Caki2 (cell line): ENCODE measurements around the gene UXS1. TPM values are rescaled to one million over a fixed set of nuclear protein-coding genes. Genes with fewer than 3 reads are reported as not detected.
"Not testable (repeated sequence)": the region's sequence is repeated elsewhere in the genome, so short reads cannot be mapped to it uniquely, and the experiment has no call there.

Experiments used
- DNase-seq: peaks from one replicate; pipeline ENCODE4 v3.0.0-alpha.2; 2015; ENCODE audit warnings: low read depth
- in situ Hi-C: cut with HindIII; loops from 2 replicates; pipeline ENCODE4 v1.10.0; 2016; ENCODE audit warnings: low sequenced_read_pairs, low pct_unique_long_range_greater_than_20kb, mixed read lengths
- total RNA-seq: library from RNA; depleted of rRNA; stranded (reverse); fragments of >200 nt; shearing (Covaris generic); gene quantifications from 2 replicates; pipeline ENCODE4 v1.2.3, GENCODE V29; 2014; ENCODE audit warnings: low replicate concordance

Gene UXS1
- total RNA-seq, 1 experiment from 2014 or later = 197 TPM

DNA sequence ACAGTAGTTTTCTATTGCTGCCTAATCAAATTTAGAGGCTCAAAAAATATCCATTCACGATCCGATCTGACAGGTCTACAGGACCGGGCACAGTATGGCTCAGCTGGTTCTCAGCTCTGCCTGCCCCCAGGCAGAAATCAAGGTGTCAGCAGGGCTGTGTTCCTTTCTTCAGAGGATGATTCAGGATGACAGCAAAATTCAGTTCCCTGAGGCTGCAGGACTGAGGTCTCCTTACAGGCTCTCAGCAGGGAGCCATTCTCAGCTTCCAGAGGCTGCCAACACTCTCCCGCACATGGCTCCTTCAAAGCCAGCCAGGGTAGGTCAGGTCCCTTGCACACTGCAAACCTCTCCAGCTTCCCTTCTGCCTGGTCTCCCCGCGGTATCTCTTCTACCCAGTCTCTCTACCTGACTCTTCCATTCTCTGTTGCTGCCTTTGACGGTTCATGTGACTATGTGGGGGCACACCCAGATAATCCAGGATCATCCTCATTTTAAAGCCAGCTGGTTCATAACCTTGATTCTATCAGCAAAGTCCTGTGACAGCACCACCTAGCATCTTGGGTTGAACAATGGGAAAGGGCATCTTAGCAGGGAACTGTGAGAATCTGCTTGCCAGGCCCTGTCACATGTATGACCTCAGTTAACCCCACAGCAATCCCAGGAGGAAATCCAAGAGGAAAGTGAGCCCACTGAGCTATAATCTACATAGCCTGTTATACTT, 50.4 kb downstream of the UXS1 start:
- in situ Hi-C loops = no loop called here
- no peak for DNase-seq

- in situ Hi-C loops = no loop called here
- DNase-seq = no peak
Measured at GRCh38 chr2:106142683-106143082, 51.4 kb downstream of the UXS1 start.

GRCh38 chr2:106140913-106141312, 53.2 kb downstream of the UXS1 start:
- DNase-seq = no peak
- in situ Hi-C loops = no loop called here

DNA sequence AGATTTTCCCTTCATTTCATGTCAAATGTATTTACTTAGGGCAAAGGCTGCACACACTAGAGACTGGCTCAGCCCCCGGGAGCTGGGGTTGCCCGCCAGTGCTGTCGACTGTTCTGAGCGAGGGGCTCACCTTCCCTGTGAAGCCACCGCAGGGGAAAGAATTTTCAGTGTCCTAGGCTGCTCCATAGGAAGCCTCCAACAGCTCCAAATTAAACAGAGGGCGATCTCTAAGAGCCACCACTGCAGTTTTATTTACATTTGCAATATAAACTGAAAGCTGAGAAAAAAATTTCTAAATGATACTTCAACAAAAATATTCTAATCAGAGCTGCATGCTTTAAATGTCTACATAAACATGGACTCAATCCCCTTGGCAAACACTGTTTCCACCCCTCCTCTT, 54.0 kb downstream of the UXS1 start:
- in situ Hi-C loops = no loop called here

DNA sequence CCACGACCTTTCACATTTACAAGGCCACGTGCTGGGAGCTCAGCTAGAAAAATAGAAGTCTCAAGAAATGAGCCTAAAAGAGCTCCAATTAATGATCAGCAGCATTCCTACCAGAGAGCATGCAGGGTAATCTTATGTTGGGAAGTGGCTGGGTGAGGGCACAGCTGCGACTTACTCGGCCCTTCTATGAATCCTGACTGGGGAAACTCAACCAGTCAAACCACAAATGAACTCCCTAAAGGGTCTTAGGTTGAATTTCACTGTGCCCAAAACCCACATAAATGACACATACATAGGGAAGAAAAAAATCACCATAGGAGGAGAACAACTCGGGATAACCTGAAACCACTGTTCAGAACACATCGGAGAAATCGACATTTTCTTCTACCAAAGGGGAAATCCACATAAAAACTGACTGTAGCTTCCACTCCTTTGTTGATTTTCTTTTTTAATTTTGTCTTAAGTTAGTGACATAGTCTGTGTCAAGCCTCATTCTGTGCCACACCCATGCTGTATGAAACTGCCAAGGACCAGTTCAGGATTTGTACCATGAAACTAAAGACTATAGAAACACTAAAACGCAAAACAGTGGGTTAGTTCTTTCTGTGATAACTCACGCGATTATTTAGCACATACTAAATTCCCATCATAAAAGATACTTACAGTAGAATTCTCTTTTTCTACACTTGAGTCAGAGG, 54.7 kb downstream of the UXS1 start:
- in situ Hi-C loops = no loop called here

More for the DNA sequence above, 54.0 kb downstream of the UXS1 start:
- DNase-seq = no peak

DNA sequence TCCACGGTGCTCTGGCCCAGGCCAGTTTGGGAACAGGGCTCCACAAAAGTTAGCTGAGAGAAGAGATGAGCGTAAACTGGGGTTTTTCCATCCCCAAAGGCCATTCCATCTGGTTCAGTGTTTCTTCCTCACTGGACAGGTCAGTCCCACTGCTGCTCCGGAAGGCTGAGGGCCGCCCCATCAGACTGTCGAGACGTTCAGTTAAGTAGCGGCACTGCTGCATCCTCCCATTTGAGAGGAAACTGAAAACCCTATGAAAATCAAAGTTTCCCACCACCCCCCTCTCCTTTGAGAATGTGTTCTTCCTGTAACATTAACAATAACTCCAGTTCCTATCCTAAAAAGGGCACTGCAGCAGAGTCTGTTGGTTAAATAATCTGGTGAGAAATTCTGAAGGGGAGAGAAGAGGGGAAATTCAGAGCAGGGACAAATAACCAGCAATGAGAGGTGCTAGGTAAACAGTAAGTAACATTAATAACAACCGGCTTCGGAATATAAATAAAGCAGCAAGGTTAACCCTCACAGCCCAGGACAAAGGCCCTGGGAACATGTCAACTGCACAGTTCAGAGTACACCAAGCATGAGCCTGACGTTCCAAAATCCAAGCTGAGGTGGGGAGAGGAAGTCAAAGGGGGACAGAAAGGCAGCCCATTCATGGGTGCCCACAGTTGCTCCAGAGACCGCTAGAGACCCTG, 55.4 kb downstream of the UXS1 start:
- DNase-seq = no peak
- in situ Hi-C loops = no loop called here

More for the DNA sequence above, 54.7 kb downstream of the UXS1 start:
- DNase-seq = no peak

DNA sequence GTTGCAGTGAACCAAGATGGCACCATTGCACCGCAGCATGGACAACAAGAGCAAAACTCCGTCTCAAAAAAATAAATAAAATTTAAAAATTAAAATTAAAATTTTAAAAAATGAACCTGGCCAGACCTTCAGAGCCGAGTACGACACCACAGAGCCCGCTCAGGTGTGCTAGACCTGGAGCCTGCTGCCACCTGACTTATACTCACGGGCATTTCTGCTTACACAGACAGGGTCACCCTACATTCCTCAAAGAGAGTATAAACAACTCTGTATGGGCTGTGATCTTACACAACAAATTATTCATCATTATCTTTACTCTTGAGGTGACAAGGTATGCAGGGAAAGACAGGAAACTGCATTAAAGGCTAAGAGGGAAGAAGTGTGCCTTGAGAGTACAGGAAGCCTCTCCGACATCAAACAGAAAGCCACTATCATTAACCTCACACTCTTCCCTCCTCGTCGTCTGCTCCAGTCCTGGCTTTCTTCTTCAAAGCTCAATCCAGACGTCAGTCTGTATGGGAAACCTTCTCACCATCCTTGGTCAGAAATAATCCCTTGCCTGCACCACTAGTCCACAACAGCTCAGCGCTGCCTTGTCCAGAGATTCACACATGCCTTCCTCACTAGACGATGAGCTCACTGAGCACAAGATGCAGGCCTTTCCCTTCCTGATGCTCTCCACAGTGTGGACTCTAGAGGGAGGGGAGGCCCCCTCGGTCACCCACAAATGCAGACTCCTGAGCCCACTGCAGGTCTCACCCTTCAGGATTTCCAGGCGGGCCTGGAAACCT, 56.2 kb downstream of the UXS1 start:
- in situ Hi-C loops = no loop called here
- DNase-seq = no peak

- in situ Hi-C loops, DNase-seq: not testable (repeated sequence)
Measured at GRCh38 chr2:106131192-106131591, 62.9 kb downstream of the UXS1 start.

GRCh38 chr2:106130251-106130998, 63.7 kb downstream of the UXS1 start:
- no peak for DNase-seq
- in situ Hi-C loops = no loop called here

DNA sequence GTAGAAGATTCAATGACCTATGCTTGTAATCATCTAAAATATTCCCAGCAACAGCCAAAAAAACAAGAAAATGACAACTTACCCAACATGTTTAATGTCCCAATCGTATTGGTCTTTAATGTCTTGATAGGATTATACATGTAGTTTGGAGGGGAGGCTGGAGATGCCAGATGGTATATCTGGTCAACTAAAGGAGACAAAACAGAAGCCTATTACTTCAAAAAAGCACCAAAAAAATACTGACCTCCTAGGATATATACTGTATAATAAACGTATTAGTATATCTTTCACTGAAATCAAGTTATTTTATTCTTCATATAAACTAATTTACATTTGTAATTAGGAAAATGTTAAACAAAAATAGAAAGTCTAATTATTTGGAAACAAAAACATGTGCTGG, 64.5 kb downstream of the UXS1 start:
- in situ Hi-C loops = no loop called here
- no peak for DNase-seq

DNA sequence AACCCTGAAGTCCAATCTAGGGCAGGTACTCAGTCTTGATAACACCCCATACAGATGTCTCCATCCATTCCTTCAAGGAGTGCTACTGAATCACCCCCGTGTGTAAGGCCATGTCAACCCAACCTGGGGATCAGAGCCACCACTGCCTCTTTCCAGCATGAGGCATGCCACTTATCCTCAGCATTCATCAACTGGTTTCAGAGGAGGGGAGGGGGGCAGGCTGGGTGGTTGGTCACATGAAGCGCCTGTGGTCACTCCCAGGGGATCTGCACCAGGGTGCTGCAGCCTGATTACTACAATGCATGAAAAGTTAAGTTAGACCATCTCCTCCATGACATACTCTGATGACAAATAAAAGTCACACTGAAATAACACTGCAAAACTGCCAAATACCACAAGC, 65.0 kb downstream of the UXS1 start:
- no peak for DNase-seq
- in situ Hi-C loops = no loop called here

- no peak for DNase-seq
- in situ Hi-C loops = no loop called here
Measured at GRCh38 chr2:106127776-106128268, 66.3 kb downstream of the UXS1 start.

GRCh38 chr2:106127282-106127771, 66.8 kb downstream of the UXS1 start:
- in situ Hi-C loops = no loop called here
- DNase-seq = no peak

- in situ Hi-C loops = no loop called here
- no peak for DNase-seq
Measured at GRCh38 chr2:106126705-106127281, 67.3 kb downstream of the UXS1 start.

GRCh38 chr2:106126295-106126694, 67.8 kb downstream of the UXS1 start:
- in situ Hi-C loops = no loop called here
- DNase-seq = no peak

GRCh38 chr2:106124905-106125549, 69.1 kb downstream of the UXS1 start:
- in situ Hi-C loops = no loop called here
- DNase-seq = peak; percentile 50
